Measurements from ENCODE around the gene KDM4C. TPM values are rescaled to one million over a fixed set of nuclear protein-coding genes. Genes with fewer than 3 reads are reported as not detected.

The KDM4C gene
- total and polyA plus RNA-seq, 2 donors (not counting 1 experiment from before 2014, with no cell fraction given), result 13.0 to 39.0 TPM

- DNase-seq (ENCODE audit: low read depth in 2 of 2), result no peak
- no peak overlapping the region for H2AFZ ChIP-seq (ENCODE audit: low read length)
- no peak overlapping the region for H3K9ac ChIP-seq (ENCODE audit: insufficient read depth, low read length)
- H3K79me2 ChIP-seq (ENCODE audit: control insufficient read depth, insufficient read depth, low read length), result no peaks in the 10 kb centered on the region
- TF ChIP-seq EZH2 (IDR thresholded peaks at IDR 0.05; ENCODE audit: low read length, missing control alignments) (no peak), CTCF (conservative IDR thresholded peaks at IDR 0.05 in 1 of 2, IDR thresholded peaks at IDR 0.05 in 1 of 2; ENCODE audit: low read depth in 1 of 2, low read length in 2 of 2) (no peak)
- no peaks in the 10 kb centered on the region for H3K9me3 ChIP-seq (ENCODE audit: control insufficient read depth, insufficient read depth, low read depth, low read length)
- H3K4me3 ChIP-seq (replicated peaks in 1 of 4; ENCODE audit: control extremely low read depth in 1 of 4, insufficient read depth in 1 of 4, low read depth in 3 of 4, low read length in 4 of 4), result no peak overlapping the region
- no peak overlapping the region for H3K4me2 ChIP-seq (ENCODE audit: extremely low read depth, insufficient read depth, low read length)
- H3K27me3 ChIP-seq (ENCODE audit: control insufficient read depth, insufficient read depth, low read length), result no peaks in the 10 kb centered on the region
- peaks cover 2% of the 10 kb centered on the region for H3K36me3 ChIP-seq (ENCODE audit: control insufficient read depth, insufficient read depth, low read length)
- no peaks in the 10 kb centered on the region for H3K4me1 ChIP-seq (ENCODE audit: control insufficient read depth, extremely low read depth, insufficient read depth, low read length)
- no peak overlapping the region for H3K27ac ChIP-seq (ENCODE audit: insufficient read depth, low read length)
- H4K20me1 ChIP-seq (ENCODE audit: control insufficient read depth, extremely low read depth, insufficient read depth, low read length), result no peaks in the 10 kb centered on the region
These were observed 298.5 kb downstream of the KDM4C start for GRCh38 chr9:7056254-7056653.

GRCh38 chr9:7058473-7058872 is 300.7 kb downstream of the KDM4C start:
- Histone ChIP-seq H3K4me1 (ENCODE audit: control insufficient read depth, extremely low read depth, insufficient read depth, low read length) (no peaks in the 10 kb centered on the region), H3K27me3 (ENCODE audit: control insufficient read depth, insufficient read depth, low read length) (no peaks in the 10 kb centered on the region), H3K4me2 (ENCODE audit: extremely low read depth, insufficient read depth, low read length) (no peak overlapping the region), H3K27ac (ENCODE audit: insufficient read depth, low read length) (no peak overlapping the region), H3K36me3 (ENCODE audit: control insufficient read depth, insufficient read depth, low read length) (no peaks in the 10 kb centered on the region), H3K9me3 (ENCODE audit: control insufficient read depth, insufficient read depth, low read depth, low read length) (no peaks in the 10 kb centered on the region), H3K4me3 (replicated peaks in 1 of 4; ENCODE audit: control extremely low read depth in 1 of 4, insufficient read depth in 1 of 4, low read depth in 3 of 4, low read length in 4 of 4) (no peak overlapping the region), H4K20me1 (ENCODE audit: control insufficient read depth, extremely low read depth, insufficient read depth, low read length) (no peaks in the 10 kb centered on the region), H3K9ac (ENCODE audit: insufficient read depth, low read length) (no peak overlapping the region), H3K79me2 (ENCODE audit: control insufficient read depth, insufficient read depth, low read length) (no peaks in the 10 kb centered on the region), H2AFZ (ENCODE audit: low read length) (no peak overlapping the region)
- DNase-seq (ENCODE audit: low read depth in 2 of 2), result peak; percentile 28
- TF ChIP-seq CTCF (conservative IDR thresholded peaks at IDR 0.05 in 1 of 2, IDR thresholded peaks at IDR 0.05 in 1 of 2; ENCODE audit: low read depth in 1 of 2, low read length in 2 of 2), result no peak
- TF ChIP-seq EZH2 (IDR thresholded peaks at IDR 0.05; ENCODE audit: low read length, missing control alignments), result no peak

GRCh38 chr9:7067169-7067568 is 309.4 kb downstream of the KDM4C start:
- Histone ChIP-seq H3K4me2 (ENCODE audit: extremely low read depth, insufficient read depth, low read length) (no peak overlapping the region), H3K4me3 (replicated peaks in 1 of 4; ENCODE audit: control extremely low read depth in 1 of 4, insufficient read depth in 1 of 4, low read depth in 3 of 4, low read length in 4 of 4) (no peak overlapping the region), H3K27me3 (ENCODE audit: control insufficient read depth, insufficient read depth, low read length) (no peaks in the 10 kb centered on the region), H3K9me3 (ENCODE audit: control insufficient read depth, insufficient read depth, low read depth, low read length) (no peaks in the 10 kb centered on the region), H3K36me3 (ENCODE audit: control insufficient read depth, insufficient read depth, low read length) (no peaks in the 10 kb centered on the region), H3K9ac (ENCODE audit: insufficient read depth, low read length) (no peak overlapping the region), H2AFZ (ENCODE audit: low read length) (no peak overlapping the region), H3K4me1 (ENCODE audit: control insufficient read depth, extremely low read depth, insufficient read depth, low read length) (no peaks in the 10 kb centered on the region), H3K79me2 (ENCODE audit: control insufficient read depth, insufficient read depth, low read length) (no peaks in the 10 kb centered on the region), H4K20me1 (ENCODE audit: control insufficient read depth, extremely low read depth, insufficient read depth, low read length) (no peaks in the 10 kb centered on the region), H3K27ac (ENCODE audit: insufficient read depth, low read length) (no peak overlapping the region)
- DNase-seq (ENCODE audit: low read depth in 2 of 2), result no peak
- TF ChIP-seq CTCF (conservative IDR thresholded peaks at IDR 0.05 in 1 of 2, IDR thresholded peaks at IDR 0.05 in 1 of 2; ENCODE audit: low read depth in 1 of 2, low read length in 2 of 2), result no peak
- no peak for TF ChIP-seq EZH2 (IDR thresholded peaks at IDR 0.05; ENCODE audit: low read length, missing control alignments)
